Measurements from ENCODE around the gene COLQ.

GRCh38 chr3:15492847-15493360 is 28.6 kb downstream of the COLQ start:
- TF ChIP-seq CTCF (IDR thresholded peaks at IDR 0.05) (no peak), POLR2A (IDR thresholded peaks at IDR 0.05) (no peak)

Measured in lower leg skin (tissue), 3 donors.